PC-9 (cell line): Measurements from ENCODE around the gene OOSP4A.

Experiments
- CTCF ChIP-seq: fragments of 200-600 bp; sonication (generic); conservative IDR thresholded peaks from 2 replicates; pipeline ENCODE4 v1.6.1; 2017; ENCODE audit warnings: mixed run types, antibody characterized with exemption, mild to moderate bottlenecking, moderate library complexity
- EZH2 ChIP-seq: fragments of 200-600 bp; sonication (generic); IDR thresholded peaks from 2 replicates; pipeline ENCODE4 v1.8.0; 2017; ENCODE audit warnings: antibody characterized with exemption, low read depth

GRCh38 chr11:59944720-59945119 is 19.1 kb upstream of the OOSP4A start:
- TF ChIP-seq CTCF: no peak
- no peak for TF ChIP-seq EZH2
